PC-3 (cell line): Measurements from ENCODE around the gene PELI1. TPM values are rescaled to one million over a fixed set of nuclear protein-coding genes. Genes with fewer than 3 reads are reported as not detected.

ENCODE experiments used
- ATAC-seq: fragments of 200-7000 bp; cut with Tn5 transposase; 2 replicates; pipeline ENCODE4 v1.9.1; 2020; ENCODE audit warnings: mild to moderate bottlenecking, moderate library complexity
- BruUV-seq: library from RNA; stranded (reverse); fragments of 400-500 nt; replicated peaks from 2 replicates; lab custom pipeline; 2021; lab: Mats Ljungman, UMichigan
- CTCF ChIA-PET: fragments of 300-600 bp; sonication (Branson Sonifier 250); formaldehyde crosslinking; loops from one replicate; lab custom pipeline; 2022; ENCODE audit warnings: antibody characterized with exemption; lab: Charles Lee
- POLR2A ChIA-PET: fragments of 300-600 bp; sonication (Branson Sonifier 250); formaldehyde crosslinking; loops from one replicate; lab custom pipeline; 2022; ENCODE audit warnings: antibody characterized with exemption; ENCODE audit not compliant: unreplicated experiment; lab: Charles Lee
- DNase-seq: peaks from one replicate; pipeline ENCODE4 v3.0.0-alpha.2; 2015
- H2AFZ ChIP-seq: fragments of 300-600 bp; sonication (generic); 2 replicates; pipeline ENCODE4 v1.6.0; 2016; ENCODE audit warnings: antibody characterized with exemption, low read length
- H3F3A ChIP-seq: fragments of 300-600 bp; sonication (generic); one replicate; pipeline ENCODE4 v1.6.0; 2017; ENCODE audit warnings: antibody characterized with exemption, low read length, control low read depth, mild to moderate bottlenecking; ENCODE audit not compliant: unreplicated experiment
- H3K27ac ChIP-seq: fragments of 300-600 bp; sonication (generic); 2 replicates; pipeline ENCODE4 v1.5.1; 2016; ENCODE audit warnings: mild to moderate bottlenecking, low read length
- H3K27me3 ChIP-seq: fragments of 300-600 bp; sonication (generic); 2 replicates; pipeline ENCODE4 v1.6.1; 2016; ENCODE audit warnings: low read length, mixed read lengths
- H3K36me3 ChIP-seq: fragments of 300-600 bp; sonication (generic); 2 replicates; pipeline ENCODE4 v1.6.1; 2016; ENCODE audit warnings: low read depth, mixed run types, low read length, mixed read lengths
- H3K4me1 ChIP-seq: fragments of 300-600 bp; sonication (generic); 2 replicates; pipeline ENCODE4 v1.5.1; 2016; ENCODE audit warnings: low read length; ENCODE audit not compliant: insufficient read depth
- H3K4me2 ChIP-seq: fragments of 300-600 bp; sonication (generic); 2 replicates; pipeline ENCODE4 v1.6.0; 2016; ENCODE audit warnings: low read length
- H3K4me3 ChIP-seq: fragments of 300-600 bp; sonication (generic); 2 replicates; pipeline ENCODE4 v1.5.1; 2016; ENCODE audit warnings: mild to moderate bottlenecking, low read length, mixed read lengths
- H3K79me2 ChIP-seq: fragments of 300-600 bp; sonication (generic); 2 replicates; pipeline ENCODE4 v1.6.1; 2017; ENCODE audit warnings: low read length, mixed read lengths
- H3K9ac ChIP-seq: fragments of 300-600 bp; sonication (generic); 2 replicates; pipeline ENCODE4 v1.6.0; 2016; ENCODE audit warnings: mild to moderate bottlenecking, low read length
- H3K9me2 ChIP-seq: fragments of 300-600 bp; sonication (generic); replicated peaks from 2 replicates; pipeline ENCODE4 v1.6.1; 2016; ENCODE audit warnings: mixed run types, low read length, mixed read lengths
- H3K9me3 ChIP-seq: fragments of 300-600 bp; sonication (generic); 2 replicates; pipeline ENCODE4 v1.6.1; 2016; ENCODE audit warnings: low read length, mixed read lengths
- H4K20me1 ChIP-seq: fragments of 300-600 bp; sonication (generic); 2 replicates; pipeline ENCODE4 v1.6.1; 2016; ENCODE audit warnings: low read length, mixed read lengths
- CTCF ChIP-seq: fragments of 300-600 bp; sonication (generic); conservative IDR thresholded peaks from 2 replicates; pipeline ENCODE4 v1.5.1; 2017; ENCODE audit warnings: antibody characterized with exemption, low read depth, mild to moderate bottlenecking, low read length
- EZH2 ChIP-seq: fragments of 300-600 bp; sonication (generic); IDR thresholded peaks from one replicate; pipeline ENCODE4 v1.6.1; 2017; ENCODE audit warnings: antibody characterized with exemption, mild to moderate bottlenecking, low read length; ENCODE audit not compliant: unreplicated experiment
- EZH2phosphoT487 ChIP-seq: fragments of 300-600 bp; sonication (generic); IDR thresholded peaks from 2 replicates; pipeline ENCODE4 v1.6.1; 2018; ENCODE audit warnings: mild to moderate bottlenecking, antibody characterized with exemption, low read length, borderline replicate concordance
- intact Hi-C: fragments of 100-400 bp; cut with micrococcal nuclease; formaldehyde crosslinking; loops from 2 replicates; pipeline ENCODE4 v1.9.0; 2023
- total RNA-seq: library from RNA; depleted of rRNA; stranded (reverse); fragments of >200 nt; gene quantifications from 2 replicates; pipeline ENCODE4 v1.2.3, GENCODE V29; 2014

PELI1 gene
- total RNA-seq, 1 experiment from 2014 or later: 5.6 TPM

GRCh38 chr2:64128943-64129391, 15.3 kb downstream of the PELI1 start:
- no peak overlapping the region for H3K4me3 ChIP-seq
- H3K9ac ChIP-seq: no peak overlapping the region
- ChIA-PET CTCF (no interaction called here), POLR2A (no interaction called here)
- H3K9me3 ChIP-seq: no peaks in the 10 kb centered on the region
- H3K27ac ChIP-seq: no peak overlapping the region
- H3K36me3 ChIP-seq: no peaks in the 10 kb centered on the region
- H4K20me1 ChIP-seq: no peaks in the 10 kb centered on the region
- no peaks in the 10 kb centered on the region for H3F3A ChIP-seq
- intact Hi-C loops: loop anchor here (1.0 kb wide), 1 partner anchor 271 kb away; no protein-coding TSS in a partner anchor
- no peak for TF ChIP-seq CTCF
- TF ChIP-seq EZH2: no peak
- TF ChIP-seq EZH2phosphoT487: no peak
- no TSS peak for BruUV-seq
- DNase-seq (no peak), ATAC-seq (no peak)
- no peaks in the 10 kb centered on the region for H3K79me2 ChIP-seq
- H3K27me3 ChIP-seq: no peaks in the 10 kb centered on the region
- no peaks in the 10 kb centered on the region for H3K9me2 ChIP-seq
- H3K4me1 ChIP-seq: peaks cover 9% of the 10 kb centered on the region
- no peak overlapping the region for H2AFZ ChIP-seq
- H3K4me2 ChIP-seq: no peak overlapping the region

- TF ChIP-seq CTCF (no peak), EZH2 (no peak), EZH2phosphoT487 (no peak)
- no peaks in the 10 kb centered on the region for H3K79me2 ChIP-seq
- DNase-seq: no peak
Measured at GRCh38 chr2:64128406-64128805, 15.8 kb downstream of the PELI1 start.

GRCh38 chr2:64127119-64127518, 17.1 kb downstream of the PELI1 start:
- H2AFZ ChIP-seq: no peak overlapping the region
- no peak for TF ChIP-seq EZH2
- no peak for TF ChIP-seq CTCF
- TF ChIP-seq EZH2phosphoT487: no peak
- H3K9me2 ChIP-seq: no peaks in the 10 kb centered on the region
- DNase-seq (no peak), ATAC-seq (no peak)
- POLR2A ChIA-PET: interaction anchor here (0.7 kb wide), 1 partner anchor 711 kb away, joined by 14 read pairs; no protein-coding TSS in a partner anchor
- H3K27ac ChIP-seq: no peak overlapping the region
- BruUV-seq: no TSS peak
- H3K36me3 ChIP-seq: no peaks in the 10 kb centered on the region
- no peaks in the 10 kb centered on the region for H3K79me2 ChIP-seq
- CTCF ChIA-PET: no interaction called here
- intact Hi-C loops: no loop called here
- H3K9ac ChIP-seq: no peak overlapping the region
- H3K4me2 ChIP-seq: no peak overlapping the region
- no peaks in the 10 kb centered on the region for H3F3A ChIP-seq
- no peaks in the 10 kb centered on the region for H4K20me1 ChIP-seq
- H3K4me3 ChIP-seq: no peak overlapping the region
- no peaks in the 10 kb centered on the region for H3K9me3 ChIP-seq
- no peaks in the 10 kb centered on the region for H3K27me3 ChIP-seq
- no peaks in the 10 kb centered on the region for H3K4me1 ChIP-seq

More at GRCh38 chr2:64128406-64128805, 15.8 kb downstream of the PELI1 start:
- H3F3A ChIP-seq: no peaks in the 10 kb centered on the region
- H3K4me3 ChIP-seq: no peak overlapping the region
- no peaks in the 10 kb centered on the region for H3K36me3 ChIP-seq
- no peak for ATAC-seq
- H4K20me1 ChIP-seq: no peaks in the 10 kb centered on the region
- intact Hi-C loops: no loop called here
- H3K4me2 ChIP-seq: no peak overlapping the region
- H3K9me3 ChIP-seq: no peaks in the 10 kb centered on the region
- no peak overlapping the region for H3K27ac ChIP-seq
- H2AFZ ChIP-seq: no peak overlapping the region
- CTCF ChIA-PET: no interaction called here
- no peaks in the 10 kb centered on the region for H3K9me2 ChIP-seq
- peaks cover 4% of the 10 kb centered on the region for H3K4me1 ChIP-seq
- no peaks in the 10 kb centered on the region for H3K27me3 ChIP-seq
- BruUV-seq: no TSS peak
- POLR2A ChIA-PET: no interaction called here
- no peak overlapping the region for H3K9ac ChIP-seq
